GM18511 (cell line): Measurements from ENCODE around the gene DMAC1.

Experiments used
- ATAC-seq: cut with Tn5 transposase; IDR thresholded peaks from one replicate; pipeline ENCODE4 v1.9.1; 2021; ENCODE audit warnings: mild to moderate bottlenecking, moderate library complexity; ENCODE audit not compliant: unreplicated experiment

Gene DMAC1

GRCh38 chr9:7799234-7799943 is at the start of gene DMAC1:
Gene DMAC1 (minus strand): TSS chr9:7799778. CDS start chr9:7799734, 44 bp downstream.
- peak; percentile 95 for ATAC-seq

GRCh38 chr9:7849362-7849761 is 49.8 kb upstream of the DMAC1 start:
- ATAC-seq = no peak

- ATAC-seq = no peak
Measured at GRCh38 chr9:7848498-7848897, 48.9 kb upstream of the DMAC1 start.

DNA sequence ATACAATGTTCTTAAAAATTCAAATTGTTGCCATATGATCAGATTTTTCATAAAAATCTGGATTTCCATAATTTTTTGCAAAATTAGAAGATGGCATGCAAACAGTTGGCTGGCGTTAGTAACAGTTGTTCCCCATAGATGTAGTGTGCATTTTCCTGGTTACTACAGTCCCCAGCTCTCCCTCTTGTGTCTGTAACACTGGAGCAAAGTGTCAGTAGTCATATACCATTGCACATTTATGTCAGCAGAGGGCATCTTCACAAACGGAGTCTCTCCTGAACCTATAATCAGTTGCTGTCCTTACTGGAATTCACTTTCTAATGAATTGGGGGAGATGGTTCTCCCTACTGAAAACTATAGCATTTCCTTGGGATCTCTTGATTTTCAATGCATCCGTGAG is 44.7 kb upstream of the DMAC1 start:
- peak; percentile 82 for ATAC-seq

DNA sequence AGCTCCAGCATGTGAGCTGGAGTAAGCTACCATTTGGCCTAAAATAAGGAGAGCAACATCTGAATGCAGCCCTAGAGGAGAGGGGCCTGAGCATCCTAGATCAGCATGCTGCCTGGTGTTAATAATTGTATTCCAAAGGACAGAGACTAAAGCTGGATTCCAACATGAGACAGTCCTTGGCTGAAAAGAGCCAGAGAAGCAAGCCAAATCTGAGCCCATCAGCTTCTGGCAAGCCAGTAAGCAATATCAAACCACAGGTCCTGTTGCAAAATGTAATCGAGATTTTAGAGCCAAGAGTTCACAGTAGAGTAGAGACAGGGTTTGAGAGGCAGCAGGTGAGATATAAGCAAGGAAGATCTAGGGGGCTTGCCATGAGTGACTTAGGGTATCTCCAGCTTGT is 42.3 kb upstream of the DMAC1 start:
- ATAC-seq = no peak

- ATAC-seq = no peak
Measured at GRCh38 chr9:7834531-7834930, 35.0 kb upstream of the DMAC1 start.

GRCh38 chr9:7828334-7828733 is 28.8 kb upstream of the DMAC1 start:
- no peak for ATAC-seq

DNA sequence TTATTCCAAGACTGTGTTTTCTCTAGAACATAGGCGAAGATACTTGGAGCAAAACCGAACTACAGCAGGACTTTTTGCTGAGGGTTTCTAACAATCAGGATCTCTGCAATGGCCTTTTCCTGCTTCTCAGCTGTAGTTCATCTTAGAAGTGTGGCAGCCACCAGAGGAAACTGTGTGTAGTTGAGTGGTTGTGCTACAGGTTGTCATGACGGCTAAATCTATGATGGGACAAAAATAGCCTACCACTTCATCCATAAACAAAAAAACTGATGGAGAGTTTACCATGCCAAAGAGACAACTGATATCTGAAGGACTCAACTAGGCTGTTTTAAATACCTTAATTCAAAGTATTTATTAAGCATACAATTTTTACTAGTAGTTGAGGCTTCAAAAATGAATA is 28.2 kb upstream of the DMAC1 start:
- ATAC-seq = no peak

DNA sequence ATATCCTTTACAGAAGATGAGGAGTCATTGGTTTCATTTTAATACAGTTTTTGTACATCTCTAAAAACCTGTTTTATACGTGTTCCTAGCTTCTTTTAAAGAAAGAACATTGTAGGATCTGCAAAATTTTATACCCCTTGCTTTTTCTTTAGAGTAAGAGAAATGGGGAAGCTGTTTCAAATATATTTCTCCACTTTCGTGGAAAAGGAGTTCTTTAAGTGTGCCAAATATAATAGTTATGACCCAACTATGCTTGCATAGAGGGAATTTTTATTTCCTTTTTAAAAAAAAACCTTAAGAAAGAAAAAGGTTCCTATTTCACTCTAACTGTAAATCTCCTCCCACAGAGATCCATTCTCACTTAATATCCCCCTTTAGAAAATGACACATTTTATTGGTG is 27.5 kb upstream of the DMAC1 start:
- ATAC-seq = no peak

- no peak for ATAC-seq
Measured at GRCh38 chr9:7823651-7824050, 24.1 kb upstream of the DMAC1 start.

DNA sequence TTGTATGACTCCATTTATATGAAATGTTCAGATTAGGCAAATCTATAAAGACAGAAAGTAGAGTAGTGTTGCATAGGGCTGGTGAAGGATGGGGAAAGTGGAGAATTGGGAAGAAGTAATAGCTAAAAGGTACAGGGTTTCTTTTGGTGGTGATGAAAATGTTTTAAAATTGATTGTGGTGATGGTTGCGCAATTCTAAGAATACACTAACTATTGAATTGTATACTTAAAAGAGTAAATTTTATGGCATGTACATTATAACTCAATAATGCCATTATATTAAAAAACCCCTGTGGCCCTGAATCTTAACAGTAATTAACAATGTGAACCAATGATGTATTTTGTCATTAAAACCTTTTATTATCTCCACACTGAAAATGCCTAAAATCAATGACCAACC is 20.4 kb upstream of the DMAC1 start:
- ATAC-seq = no peak

DNA sequence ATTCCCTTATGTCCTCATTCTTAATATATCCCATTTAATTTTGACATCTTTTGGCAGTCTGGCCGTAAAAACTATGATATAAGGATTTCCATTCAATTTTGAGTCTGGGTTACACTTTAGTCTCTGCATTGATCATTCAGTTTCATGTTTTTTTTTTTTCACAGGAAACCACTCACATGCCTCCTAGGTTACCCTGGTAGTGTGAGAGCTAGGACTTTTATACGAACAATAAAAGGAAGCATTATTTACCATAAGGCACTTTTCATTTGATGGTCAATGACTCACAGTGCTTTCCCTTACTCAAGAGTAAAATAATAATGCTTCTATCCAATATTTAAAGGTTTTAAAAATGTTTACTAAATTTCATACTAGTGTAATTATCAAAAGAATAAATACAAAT is 16.4 kb upstream of the DMAC1 start:
- no peak for ATAC-seq

DNA sequence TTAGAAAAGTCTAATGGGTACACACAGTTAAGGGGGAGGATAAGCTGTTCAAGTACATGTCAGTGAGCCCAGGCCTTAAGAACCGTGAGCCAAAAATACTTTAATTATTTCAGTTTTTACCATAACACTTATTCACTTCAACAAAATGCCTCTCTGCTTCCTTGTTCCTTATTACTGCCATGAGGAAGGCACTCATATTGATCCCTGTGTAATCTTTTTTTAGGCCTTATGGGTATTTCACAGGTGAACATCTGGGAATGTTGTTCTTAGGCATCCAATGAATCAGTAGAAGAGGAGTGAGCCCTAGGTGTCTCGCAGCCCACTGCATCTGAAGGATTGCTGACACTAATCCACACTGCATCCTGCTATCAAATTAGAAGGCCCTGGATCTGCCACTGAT is 13.5 kb upstream of the DMAC1 start:
- no peak for ATAC-seq

DNA sequence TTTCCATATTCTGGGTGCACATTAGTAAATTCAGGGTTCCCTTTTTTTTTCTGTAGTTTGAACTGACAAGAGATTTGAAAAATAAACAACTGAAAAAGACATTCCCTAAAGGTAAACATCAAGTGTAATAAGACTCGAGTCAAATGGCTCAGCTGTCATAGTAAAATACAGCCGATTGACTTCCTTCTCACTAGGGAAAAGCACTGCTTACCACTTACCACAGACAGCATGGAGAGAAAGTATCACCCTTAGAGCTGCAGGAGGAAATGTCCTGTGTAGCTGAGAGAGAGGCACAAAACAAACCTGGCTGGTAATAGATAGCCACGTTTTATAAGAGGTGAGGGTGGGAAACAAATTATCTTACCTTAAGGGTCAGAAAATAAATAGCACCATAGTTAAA is 12.1 kb upstream of the DMAC1 start:
- no peak for ATAC-seq

- ATAC-seq = no peak
Measured at GRCh38 chr9:7802666-7803065, 3.1 kb upstream of the DMAC1 start.

GRCh38 chr9:7799944-7800285 is 337 bp upstream of the DMAC1 start:
- peak; percentile 25 for ATAC-seq

DNA sequence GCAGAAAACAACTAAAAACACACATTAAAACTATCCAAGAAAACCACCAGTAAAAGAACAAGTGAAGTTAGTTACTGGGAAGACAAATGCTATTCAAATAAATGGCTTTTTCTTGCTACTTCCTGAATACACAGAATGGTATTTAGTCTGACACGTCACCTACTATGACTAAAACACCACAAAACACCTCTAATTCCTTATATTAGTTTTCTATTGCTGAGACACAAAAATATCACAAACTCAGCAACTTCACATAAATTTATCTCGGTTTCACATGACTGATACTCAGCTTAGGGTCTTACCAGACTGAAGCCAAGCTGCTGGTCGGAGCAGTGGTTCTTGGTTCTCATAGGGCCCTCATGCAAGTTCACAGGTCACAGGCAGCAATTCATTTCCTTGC is 5.4 kb downstream of the DMAC1 start:
- ATAC-seq = no peak

- ATAC-seq = no peak
Measured at GRCh38 chr9:7791394-7791793, 8.2 kb downstream of the DMAC1 start.

- ATAC-seq = no peak
Measured at GRCh38 chr9:7790819-7791182, 8.8 kb downstream of the DMAC1 start.

DNA sequence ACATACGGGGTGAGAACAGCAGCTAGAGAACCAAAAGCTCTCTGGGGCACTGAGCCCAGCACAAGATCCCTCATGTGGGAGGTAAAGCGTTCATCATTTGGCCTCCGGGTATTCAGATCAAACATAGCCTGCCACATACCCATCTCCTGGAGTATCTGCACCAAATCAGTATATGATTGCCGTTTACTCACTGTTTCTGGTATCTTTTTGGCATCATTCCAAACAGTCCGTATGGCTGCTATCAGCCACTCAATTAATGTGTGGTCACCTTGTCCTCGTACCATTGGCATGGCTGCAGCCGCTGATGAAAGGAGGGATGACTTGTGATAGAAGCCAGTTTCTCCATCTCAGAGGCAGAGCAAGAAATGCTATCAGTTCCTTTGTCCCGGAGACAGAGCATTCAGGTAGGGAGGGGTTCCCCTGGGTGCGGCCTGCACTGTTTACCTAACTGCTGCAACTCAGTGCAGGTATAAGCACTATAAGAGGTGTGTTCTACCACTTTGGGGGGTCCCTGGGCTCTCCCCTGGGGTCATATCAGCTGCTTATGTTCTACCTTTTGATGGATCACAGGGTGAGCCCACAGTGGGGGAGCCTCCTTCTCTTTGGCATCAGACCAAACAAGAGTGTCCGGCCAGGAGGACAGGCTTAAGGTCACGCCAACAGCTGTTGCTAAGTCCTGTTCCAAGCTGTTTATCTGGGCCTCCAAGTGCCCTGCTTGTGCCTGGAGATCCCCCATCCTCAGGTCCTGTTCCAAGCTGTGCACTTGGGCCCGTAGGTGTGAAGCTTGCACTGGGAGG is 9.4 kb downstream of the DMAC1 start:
- ATAC-seq = no peak

GRCh38 chr9:7788772-7789171 is 10.8 kb downstream of the DMAC1 start:
- no peak for ATAC-seq

DNA sequence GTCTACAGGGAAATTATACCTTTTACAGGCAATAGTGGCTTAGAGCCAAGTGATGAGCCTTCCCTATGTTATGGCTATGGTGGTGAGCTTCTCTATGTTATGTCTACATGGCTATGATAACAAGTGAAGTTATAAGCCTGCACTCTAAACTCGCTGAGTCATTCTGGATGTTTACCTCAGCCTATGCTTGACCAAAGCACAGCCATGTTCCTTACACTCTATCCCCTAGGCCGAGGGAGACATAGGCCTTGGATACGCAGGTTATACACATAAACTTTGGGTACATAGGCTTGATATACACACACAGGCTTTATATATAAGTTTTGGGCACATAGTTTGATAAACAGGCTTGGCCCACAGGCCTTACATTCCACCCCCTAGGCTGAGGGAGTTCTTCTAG is 13.8 kb downstream of the DMAC1 start:
- no peak for ATAC-seq

- ATAC-seq = no peak
Measured at GRCh38 chr9:7784472-7784871, 15.1 kb downstream of the DMAC1 start.
